SK-N-SH treated with all-trans-retinoic acid at 6 μM for 48 hours (cell line): ENCODE measurements around the gene SYT4.
"Not testable (repeated sequence)": the region's sequence is repeated elsewhere in the genome, so short reads cannot be mapped to it uniquely, and the experiment has no call there.

ENCODE experiments used
- ATAC-seq: fragments of 200-7000 bp; cut with Tn5 transposase; 3 replicates; pipeline ENCODE4 v1.9.1; 2020; ENCODE audit warnings: mild to moderate bottlenecking, moderate library complexity
- ARNTL ChIP-seq: fragments of 450-650 bp; formaldehyde crosslinking; IDR thresholded peaks from 2 replicates; pipeline ENCODE4 v1.5.0; 2020; ENCODE audit warnings: low read depth, mild to moderate bottlenecking, moderate library complexity, borderline replicate concordance
- CSDC2 ChIP-seq: fragments of 250-450 bp; sonication (Bioruptor Pico); IDR thresholded peaks from 2 replicates; pipeline ENCODE4 v1.5.0; 2020; ENCODE audit warnings: mild to moderate bottlenecking, moderate library complexity
- ESRRG ChIP-seq: fragments of 250-450 bp; sonication (Bioruptor Pico); IDR thresholded peaks from 2 replicates; pipeline ENCODE4 v1.6.1; 2021; ENCODE audit warnings: mild to moderate bottlenecking
- GLIS3 ChIP-seq: fragments of 250-450 bp; sonication (Bioruptor Pico); IDR thresholded peaks from 2 replicates; pipeline ENCODE4 v1.5.0; 2020; ENCODE audit warnings: mild to moderate bottlenecking, moderate library complexity
- ISL1 ChIP-seq: fragments of 250-450 bp; sonication (Bioruptor Pico); IDR thresholded peaks from 2 replicates; pipeline ENCODE4 v2.1.2; 2022; ENCODE audit warnings: mild to moderate bottlenecking, moderate library complexity
- POU6F1 ChIP-seq: fragments of 250-450 bp; sonication (Bioruptor Pico); IDR thresholded peaks from 2 replicates; pipeline ENCODE4 v1.8.0; 2021; ENCODE audit warnings: low read depth, mild to moderate bottlenecking, moderate library complexity, borderline replicate concordance
- PPARA ChIP-seq: fragments of 250-450 bp; sonication (Bioruptor Pico); IDR thresholded peaks from 2 replicates; pipeline ENCODE4 v1.5.0; 2020; ENCODE audit warnings: mild to moderate bottlenecking, borderline replicate concordance
- RARB ChIP-seq: fragments of 250-450 bp; sonication (Bioruptor Pico); IDR thresholded peaks from 2 replicates; pipeline ENCODE4 v1.8.0; 2021; ENCODE audit warnings: mild to moderate bottlenecking, moderate library complexity
- TOX ChIP-seq: fragments of 250-450 bp; sonication (Bioruptor Pico); IDR thresholded peaks from 2 replicates; pipeline ENCODE4 v1.8.0; 2021; ENCODE audit warnings: mild to moderate bottlenecking, moderate library complexity, borderline replicate concordance
- TSHZ2 ChIP-seq: fragments of 250-450 bp; sonication (Bioruptor Pico); IDR thresholded peaks from 2 replicates; pipeline ENCODE4 v1.5.0; 2020; ENCODE audit warnings: mild to moderate bottlenecking, moderate library complexity
- ZC3H10 ChIP-seq: fragments of 250-450 bp; sonication (Bioruptor Pico); IDR thresholded peaks from 2 replicates; pipeline ENCODE4 v1.5.1; 2021; ENCODE audit warnings: mild to moderate bottlenecking, moderate library complexity
- ZFP3 ChIP-seq: fragments of 250-450 bp; sonication (Bioruptor Pico); IDR thresholded peaks from 2 replicates; pipeline ENCODE4 v1.5.0; 2020; ENCODE audit warnings: mild to moderate bottlenecking, moderate library complexity
- ZNF565 ChIP-seq: fragments of 450-650 bp; formaldehyde crosslinking; conservative IDR thresholded peaks from 2 replicates; pipeline ENCODE4 v1.5.0; 2020; ENCODE audit warnings: low read depth, mild to moderate bottlenecking, moderate library complexity
- ZNF70 ChIP-seq: fragments of 450-650 bp; formaldehyde crosslinking; IDR thresholded peaks from 2 replicates; pipeline ENCODE4 v1.5.0; 2020; ENCODE audit warnings: mild to moderate bottlenecking, moderate library complexity
- ZNF8 ChIP-seq: fragments of 450-650 bp; formaldehyde crosslinking; IDR thresholded peaks from 2 replicates; pipeline ENCODE4 v1.5.0; 2020; ENCODE audit warnings: mild to moderate bottlenecking, moderate library complexity
- TF ChIP-seq, protein P1 (sequence below): fragments of 250-450 bp; sonication (Bioruptor Pico); IDR thresholded peaks from 2 replicates; pipeline ENCODE4 v1.5.1; 2021; ENCODE audit warnings: mild to moderate bottlenecking, moderate library complexity
- TF ChIP-seq, protein P2 (sequence below): fragments of 250-450 bp; sonication (Bioruptor Pico); IDR thresholded peaks from 2 replicates; pipeline ENCODE4 v1.5.1; 2020; ENCODE audit warnings: low read depth, mild to moderate bottlenecking, moderate library complexity

The SYT4 gene

GRCh38 chr18:43312891-43313290 lies 35.6 kb upstream of the SYT4 start:
- TF ChIP-seq ISL1, result 0 out of 2 replicates have a peak, but pooled peaks have one; percentile 8
- TF ChIP-seq, protein P1, sequence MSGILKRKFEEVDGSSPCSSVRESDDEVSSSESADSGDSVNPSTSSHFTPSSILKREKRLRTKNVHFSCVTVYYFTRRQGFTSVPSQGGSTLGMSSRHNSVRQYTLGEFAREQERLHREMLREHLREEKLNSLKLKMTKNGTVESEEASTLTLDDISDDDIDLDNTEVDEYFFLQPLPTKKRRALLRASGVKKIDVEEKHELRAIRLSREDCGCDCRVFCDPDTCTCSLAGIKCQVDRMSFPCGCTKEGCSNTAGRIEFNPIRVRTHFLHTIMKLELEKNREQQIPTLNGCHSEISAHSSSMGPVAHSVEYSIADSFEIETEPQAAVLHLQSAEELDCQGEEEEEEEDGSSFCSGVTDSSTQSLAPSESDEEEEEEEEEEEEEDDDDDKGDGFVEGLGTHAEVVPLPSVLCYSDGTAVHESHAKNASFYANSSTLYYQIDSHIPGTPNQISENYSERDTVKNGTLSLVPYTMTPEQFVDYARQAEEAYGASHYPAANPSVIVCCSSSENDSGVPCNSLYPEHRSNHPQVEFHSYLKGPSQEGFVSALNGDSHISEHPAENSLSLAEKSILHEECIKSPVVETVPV, result no peak
- no peak for ATAC-seq

DNA sequence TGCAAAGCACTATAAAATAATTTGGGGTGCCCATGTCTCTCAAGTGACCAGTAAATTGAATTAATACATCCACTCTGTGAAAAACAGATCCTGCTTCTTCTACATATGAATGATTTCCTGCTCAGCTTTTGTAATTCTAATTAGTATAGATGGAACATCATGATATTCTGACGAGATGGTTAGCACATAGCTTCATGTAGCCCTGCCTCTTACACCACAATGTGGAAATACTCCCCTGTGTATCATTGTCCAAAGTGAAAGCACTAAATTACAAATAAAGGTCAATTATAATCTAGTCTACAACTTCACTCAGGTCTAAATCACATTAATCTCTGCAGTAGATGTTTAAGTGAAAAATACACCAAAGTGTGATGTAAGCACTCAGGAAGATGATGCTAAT lies 32.9 kb upstream of the SYT4 start:
- no peak for ATAC-seq
- TF ChIP-seq ISL1 (no peak), CSDC2 (CRISPR knock-in tag) (no peak), GLIS3 (no peak), ARNTL (CRISPR knock-in tag) (no peak), ZNF70 (CRISPR knock-in tag) (no peak), TSHZ2 (CRISPR knock-in tag) (no peak), ZNF8 (CRISPR knock-in tag) (no peak), ESRRG (CRISPR knock-in tag) (no peak), ZFP3 (CRISPR knock-in tag) (no peak), POU6F1 (CRISPR knock-in tag) (no peak), RARB (no peak), ZNF565 (CRISPR knock-in tag) (no peak), TOX (CRISPR knock-in tag) (no peak), ZC3H10 (CRISPR knock-in tag) (no peak), PPARA (CRISPR knock-in tag) (no peak)
- TF ChIP-seq, protein P1, result no peak
- TF ChIP-seq, protein P2, sequence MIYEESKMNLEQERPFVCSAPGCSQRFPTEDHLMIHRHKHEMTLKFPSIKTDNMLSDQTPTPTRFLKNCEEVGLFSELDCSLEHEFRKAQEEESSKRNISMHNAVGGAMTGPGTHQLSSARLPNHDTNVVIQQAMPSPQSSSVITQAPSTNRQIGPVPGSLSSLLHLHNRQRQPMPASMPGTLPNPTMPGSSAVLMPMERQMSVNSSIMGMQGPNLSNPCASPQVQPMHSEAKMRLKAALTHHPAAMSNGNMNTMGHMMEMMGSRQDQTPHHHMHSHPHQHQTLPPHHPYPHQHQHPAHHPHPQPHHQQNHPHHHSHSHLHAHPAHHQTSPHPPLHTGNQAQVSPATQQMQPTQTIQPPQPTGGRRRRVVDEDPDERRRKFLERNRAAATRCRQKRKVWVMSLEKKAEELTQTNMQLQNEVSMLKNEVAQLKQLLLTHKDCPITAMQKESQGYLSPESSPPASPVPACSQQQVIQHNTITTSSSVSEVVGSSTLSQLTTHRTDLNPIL, result no peak
- TF ChIP-seq, all 23 proteins: peak for 0

GRCh38 chr18:43303376-43303775 lies 26.1 kb upstream of the SYT4 start:
- no peak for ATAC-seq
- TF ChIP-seq ARNTL (CRISPR knock-in tag) (no peak), RARB (no peak), TSHZ2 (CRISPR knock-in tag) (no peak), ZNF8 (CRISPR knock-in tag) (no peak)

DNA sequence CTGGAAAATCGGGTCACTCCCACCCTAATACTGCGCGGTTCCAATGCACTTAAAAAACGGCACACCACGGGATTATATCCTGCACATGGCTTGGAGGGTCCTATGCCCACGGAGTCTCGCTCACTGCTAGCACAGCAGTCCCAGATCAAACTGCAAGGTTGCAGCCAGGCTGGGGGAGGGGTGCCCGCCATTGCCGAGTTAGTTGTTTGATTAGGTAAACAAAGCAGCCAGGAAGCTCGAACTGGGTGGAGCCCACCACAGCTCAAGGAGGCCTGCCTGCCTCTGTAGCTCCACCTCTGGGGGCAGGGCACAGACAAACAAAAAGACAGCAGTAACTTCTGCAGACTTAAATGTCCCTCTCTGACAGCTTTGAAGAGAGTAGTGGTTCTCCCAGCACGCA lies 8.9 kb upstream of the SYT4 start:
- not testable (repeated sequence) for ATAC-seq
